ENCODE data around the gene ADSS2.
"Not testable (repeated sequence)": the region's sequence is repeated elsewhere in the genome, so short reads cannot be mapped to it uniquely, and the experiment has no call there.

The ADSS2 gene

DNA sequence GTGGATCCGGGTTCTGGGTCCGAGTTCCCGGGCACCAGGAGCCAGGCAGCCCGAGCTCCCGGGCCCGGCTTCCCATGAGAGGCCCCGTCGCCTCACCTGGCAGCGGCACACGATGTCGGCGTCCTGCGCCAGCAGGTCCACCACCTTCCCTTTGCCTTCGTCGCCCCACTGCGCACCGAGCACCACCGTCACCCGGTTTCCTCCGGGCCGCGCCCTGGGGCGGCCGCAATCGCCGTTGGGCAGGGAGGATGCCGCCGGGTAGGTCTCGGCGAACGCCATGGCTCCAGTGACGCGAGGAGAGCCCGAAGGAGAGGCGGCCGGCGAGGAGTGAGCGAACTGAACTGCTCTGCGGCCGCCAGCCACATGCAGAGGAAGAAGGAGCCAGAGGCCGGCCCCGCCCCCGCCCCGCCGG lies at the start of gene ADSS2:
Gene ADSS2, minus strand, starts transcription at position 371 of the 412 bp plus-strand sequence. Its CDS starts 92 bp downstream, at position 279.
- no peak for DNase-seq

DNA sequence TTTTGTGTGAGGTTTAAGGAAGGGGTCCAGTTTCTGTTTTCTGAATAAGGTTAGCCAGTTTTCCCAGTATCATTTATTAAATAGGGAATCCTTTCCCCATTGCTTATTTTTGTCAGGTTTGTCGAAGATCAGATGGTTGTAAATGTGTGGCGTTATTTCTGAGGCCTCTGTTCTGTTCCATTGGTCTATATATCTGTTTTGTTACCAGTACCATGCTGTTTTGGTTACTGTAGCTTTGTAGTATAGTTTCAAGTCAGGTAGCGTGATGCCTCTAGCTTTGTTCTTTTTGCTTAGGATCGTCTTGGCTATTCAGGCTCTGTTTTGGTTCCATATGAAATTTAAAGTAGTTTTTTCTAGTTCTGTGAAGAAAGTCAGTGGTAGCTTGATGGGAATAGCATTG lies 48.8 kb upstream of the ADSS2 start:
- DNase-seq = not testable (repeated sequence)

DNA sequence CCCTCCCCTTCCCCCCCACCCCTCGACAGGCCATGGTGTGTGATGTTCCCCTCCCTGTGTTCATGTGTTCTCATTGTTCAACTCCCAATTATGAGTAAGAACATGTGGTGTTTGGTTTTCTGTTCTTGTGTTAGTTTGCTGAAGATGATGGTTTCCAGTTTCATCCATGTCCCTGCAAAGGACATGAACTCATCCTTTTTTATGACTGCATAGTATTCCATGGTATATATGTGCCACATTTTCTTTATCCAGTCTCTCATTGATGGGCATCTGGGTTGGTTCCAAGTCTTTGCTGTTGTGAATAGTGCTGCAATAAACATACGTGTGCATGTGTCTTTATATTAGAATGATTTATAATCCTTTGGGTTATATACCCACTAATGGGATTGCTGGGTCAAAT lies 47.8 kb upstream of the ADSS2 start:
- not testable (repeated sequence) for DNase-seq

DNA sequence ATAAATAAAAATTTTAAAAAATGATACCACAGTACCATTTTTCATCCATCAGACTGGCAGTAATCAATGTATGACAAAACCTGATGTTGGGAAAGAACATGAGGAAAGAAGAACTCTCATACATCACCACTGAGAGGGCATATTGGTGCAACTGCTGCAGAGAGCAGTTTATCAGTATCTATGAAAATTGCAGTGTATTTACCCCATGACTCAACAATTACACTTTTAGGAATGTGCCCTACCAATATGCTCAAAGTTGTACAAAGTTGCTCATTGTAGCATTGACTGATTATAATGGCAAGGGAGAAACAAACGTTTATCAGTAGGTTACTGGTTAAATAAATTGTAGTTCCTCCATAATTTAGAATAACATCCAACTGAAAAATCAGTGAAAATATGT lies 46.1 kb upstream of the ADSS2 start:
- DNase-seq = no peak

DNA sequence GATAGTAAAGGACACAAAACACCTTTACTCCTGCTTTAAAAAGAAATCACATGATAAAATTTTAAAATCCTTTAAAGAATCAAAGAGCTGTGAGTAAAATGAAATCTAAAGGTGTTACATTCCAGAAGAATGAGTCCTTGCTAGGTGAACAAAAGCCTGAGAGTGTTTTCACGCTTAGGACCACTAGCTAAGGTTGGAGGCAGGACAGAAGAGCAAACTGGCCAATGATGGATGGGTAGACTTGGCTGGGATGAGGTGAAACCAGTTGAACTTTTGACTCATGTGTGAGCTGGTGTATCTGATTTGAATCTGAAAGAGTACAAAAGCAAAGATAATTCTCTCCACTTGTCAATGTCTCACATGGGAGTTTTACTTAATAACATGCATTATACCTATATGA lies 44.5 kb upstream of the ADSS2 start:
- DNase-seq = no peak

DNA sequence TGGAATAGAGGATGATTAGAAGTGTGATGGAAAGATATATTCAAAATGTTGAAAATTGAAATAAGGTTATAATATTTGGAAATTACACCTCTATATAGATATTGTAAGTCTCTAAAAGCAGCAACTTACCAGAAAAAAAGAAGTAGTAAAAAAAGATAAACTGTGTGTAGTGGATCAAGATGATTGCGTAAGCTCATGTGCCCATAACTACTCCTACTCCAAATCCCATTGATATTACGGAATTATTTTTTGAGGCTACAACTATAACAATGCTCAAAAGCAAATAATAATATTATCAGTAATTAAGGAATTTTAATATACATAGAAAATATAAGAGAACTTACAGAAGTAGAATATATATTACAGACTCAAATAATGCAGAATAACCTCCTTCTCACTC lies 42.9 kb upstream of the ADSS2 start:
- no peak for DNase-seq

DNA sequence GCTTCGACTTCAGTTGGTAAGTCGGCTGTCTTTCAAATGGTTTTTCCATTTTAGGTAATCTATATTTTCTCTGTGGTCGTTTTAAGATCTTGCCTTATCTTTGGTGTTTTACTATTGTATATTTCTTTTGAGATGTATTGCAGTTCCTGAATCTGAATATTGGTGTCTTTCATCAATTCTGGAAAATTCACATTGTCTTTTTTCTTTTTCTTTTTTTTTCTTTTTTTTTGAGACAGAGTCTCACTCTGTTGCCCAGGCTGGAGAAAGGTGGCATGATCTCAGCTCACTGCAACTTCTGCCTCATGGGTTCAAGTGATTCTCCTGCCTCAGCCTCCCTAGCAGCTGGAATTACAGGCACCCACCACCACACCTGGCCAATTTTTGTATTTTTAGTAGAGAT lies 33.3 kb upstream of the ADSS2 start:
- not testable (repeated sequence) for DNase-seq

DNA sequence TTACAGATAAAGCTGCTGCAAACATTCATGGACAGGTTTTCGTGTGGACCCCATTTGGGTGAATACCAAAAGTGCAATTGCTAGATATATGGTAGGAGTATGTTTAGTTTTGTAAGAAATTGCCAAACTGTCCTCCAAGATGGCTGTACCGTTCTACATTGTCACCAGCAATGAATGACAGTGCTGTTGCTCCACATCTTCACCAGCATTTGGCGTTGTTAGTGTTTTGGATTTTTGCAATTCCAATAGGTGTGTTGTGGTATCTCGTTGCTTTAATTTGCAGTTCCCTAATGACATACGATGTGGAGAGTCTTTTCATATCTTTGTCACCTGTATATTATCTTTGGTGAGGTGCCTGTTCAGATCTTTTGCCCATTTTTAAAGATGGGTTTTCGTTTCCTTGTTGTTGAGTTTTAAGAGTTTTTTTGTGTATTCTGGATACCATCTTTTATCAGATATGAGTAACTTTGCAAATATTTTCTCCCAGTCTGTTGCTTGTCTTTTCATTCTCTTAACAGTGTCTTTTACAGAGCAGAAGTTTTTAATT lies 21.4 kb upstream of the ADSS2 start:
- DNase-seq = no peak

DNA sequence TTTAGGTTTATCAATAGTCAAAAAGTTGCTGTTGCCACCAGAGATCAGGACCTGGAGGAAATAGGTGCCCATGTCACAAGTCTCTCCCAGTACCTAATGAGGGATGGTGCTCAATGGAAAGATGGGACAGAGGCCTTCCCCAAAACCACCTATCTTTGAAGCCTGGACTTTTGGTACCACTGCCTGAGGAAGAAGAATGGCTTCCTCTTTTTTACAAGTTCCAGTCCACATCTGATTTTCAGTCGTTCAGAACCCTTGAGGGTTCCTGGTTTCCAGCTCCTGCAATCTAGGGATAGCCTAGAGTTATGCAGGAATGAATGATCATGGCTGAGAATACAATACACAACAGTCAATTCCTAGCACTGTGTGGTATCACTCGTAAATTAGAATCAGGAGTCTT lies 15.0 kb upstream of the ADSS2 start:
- DNase-seq = no peak

DNA sequence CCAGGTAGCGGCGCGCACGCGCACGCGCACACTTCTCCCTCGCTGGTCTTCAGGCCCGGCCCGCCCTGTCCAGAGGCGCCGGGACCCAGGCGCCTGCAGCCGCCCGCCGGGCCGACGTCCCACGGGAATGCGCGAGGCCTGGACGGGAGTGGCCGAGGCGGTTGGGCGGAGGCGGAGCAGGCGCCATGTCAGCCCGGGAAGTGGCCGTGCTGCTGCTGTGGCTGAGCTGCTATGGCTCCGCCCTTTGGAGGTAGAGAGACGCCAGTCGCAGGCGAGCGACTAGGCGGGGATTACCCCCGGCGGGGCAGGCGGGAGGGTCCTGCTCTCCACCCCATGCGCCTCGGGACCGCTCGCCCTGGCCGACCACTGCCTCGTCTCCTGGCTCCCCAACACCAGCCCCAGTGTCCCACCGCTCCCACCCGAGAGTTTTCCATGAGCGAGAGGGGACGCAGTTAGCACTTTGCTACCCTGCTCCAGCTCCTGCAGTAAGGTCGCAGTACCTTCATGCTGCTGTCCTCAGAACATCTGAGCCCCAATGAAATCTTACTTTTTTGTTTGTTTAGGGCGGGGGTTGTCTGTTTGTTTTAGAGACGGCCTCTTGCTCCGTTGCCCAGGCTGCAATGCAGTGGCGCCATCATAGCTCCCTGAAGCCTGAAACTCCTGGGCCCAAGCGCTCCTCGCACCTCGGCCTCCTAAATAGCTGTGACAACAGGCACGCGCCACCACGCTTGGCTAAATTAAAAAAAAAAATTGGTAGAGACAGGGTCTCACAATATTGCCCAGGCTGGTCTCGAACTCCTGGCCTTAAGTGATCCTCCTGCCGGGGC lies 9.7 kb upstream of the ADSS2 start, which contains the start of gene CATSPERE:
Gene CATSPERE, plus strand, starts transcription at position 29 of the 827 bp plus-strand sequence. Its CDS starts 157 bp downstream, at position 186.
- peak in 1 of 2 experiments; percentile 65 for DNase-seq

DNA sequence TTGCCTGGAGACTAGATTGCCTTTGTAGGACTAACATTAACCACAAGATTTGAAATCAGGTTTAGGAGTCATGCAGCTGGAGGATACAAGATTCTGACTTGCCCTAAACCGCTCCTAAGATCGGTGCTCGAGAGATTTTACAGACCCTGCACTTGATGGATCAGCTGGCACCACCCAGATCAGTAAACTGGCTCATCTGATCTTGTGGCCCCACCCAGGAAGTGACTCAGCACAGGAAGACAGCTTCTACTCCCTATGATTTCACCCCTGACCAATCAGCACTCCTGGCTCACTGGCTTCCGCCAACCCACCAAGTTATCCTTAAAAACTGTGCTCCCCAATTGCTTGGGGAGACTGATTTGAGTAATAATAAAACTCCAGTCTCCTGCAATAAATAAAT lies 8.5 kb upstream of the ADSS2 start:
- DNase-seq = no peak

DNA sequence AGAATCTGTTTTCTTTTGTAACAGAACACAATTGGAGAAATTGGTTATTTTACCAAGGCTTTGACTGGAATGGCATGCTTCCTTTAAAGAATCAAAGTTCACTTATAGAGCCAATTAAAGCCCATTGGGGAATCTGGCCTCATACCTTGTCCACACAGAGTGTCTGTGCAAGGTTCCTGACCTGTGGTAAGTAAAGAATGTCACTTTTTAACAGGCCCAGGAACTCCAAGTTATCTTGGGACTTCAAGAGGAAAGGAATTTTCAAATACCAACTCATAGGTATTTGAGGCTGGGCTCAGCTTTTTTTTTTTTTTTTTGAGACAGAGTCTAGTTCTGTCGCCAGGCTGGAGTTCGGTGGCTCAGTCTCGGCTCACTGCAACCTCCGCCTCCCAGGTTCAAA lies 7.1 kb upstream of the ADSS2 start:
- no peak for DNase-seq

DNA sequence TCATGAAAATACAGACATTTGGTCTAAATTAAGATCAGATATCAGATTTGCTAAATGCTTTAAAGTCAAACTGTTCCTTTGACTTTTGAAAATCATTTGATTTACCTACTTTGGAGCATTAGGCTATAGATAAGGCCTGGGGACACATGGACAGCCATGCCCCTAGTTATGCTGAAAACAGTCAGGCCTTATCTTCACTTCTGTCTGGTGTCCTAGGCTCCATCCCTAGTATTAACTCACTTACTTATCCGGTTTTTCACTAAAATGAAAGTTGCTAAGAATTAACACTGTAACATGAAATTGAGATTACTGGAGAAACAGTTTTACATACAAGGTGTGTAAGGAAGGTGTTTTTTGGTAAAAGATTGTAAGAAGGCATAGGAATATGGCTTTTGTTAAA lies 4.9 kb upstream of the ADSS2 start:
- no peak for DNase-seq

DNA sequence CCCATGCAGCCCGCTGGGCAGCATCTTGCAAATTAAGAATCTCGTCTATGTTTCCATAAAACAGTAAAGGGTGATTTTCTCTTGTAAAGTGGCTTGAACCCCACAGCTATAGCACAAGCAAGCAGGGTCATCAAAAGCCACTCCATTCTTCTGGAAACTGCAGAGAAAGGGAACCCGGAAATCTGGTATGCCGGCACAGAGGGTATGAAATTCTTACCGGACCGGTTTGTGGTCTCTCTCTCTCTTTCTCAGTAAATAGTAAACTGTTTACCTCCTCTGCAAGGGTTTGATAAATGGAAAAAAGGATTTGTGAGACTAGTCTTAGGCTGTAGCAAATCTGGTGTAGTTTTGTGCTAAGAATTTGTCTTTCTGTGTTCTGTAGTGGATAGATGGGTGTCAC lies 2.7 kb upstream of the ADSS2 start:
- DNase-seq = no peak

DNA sequence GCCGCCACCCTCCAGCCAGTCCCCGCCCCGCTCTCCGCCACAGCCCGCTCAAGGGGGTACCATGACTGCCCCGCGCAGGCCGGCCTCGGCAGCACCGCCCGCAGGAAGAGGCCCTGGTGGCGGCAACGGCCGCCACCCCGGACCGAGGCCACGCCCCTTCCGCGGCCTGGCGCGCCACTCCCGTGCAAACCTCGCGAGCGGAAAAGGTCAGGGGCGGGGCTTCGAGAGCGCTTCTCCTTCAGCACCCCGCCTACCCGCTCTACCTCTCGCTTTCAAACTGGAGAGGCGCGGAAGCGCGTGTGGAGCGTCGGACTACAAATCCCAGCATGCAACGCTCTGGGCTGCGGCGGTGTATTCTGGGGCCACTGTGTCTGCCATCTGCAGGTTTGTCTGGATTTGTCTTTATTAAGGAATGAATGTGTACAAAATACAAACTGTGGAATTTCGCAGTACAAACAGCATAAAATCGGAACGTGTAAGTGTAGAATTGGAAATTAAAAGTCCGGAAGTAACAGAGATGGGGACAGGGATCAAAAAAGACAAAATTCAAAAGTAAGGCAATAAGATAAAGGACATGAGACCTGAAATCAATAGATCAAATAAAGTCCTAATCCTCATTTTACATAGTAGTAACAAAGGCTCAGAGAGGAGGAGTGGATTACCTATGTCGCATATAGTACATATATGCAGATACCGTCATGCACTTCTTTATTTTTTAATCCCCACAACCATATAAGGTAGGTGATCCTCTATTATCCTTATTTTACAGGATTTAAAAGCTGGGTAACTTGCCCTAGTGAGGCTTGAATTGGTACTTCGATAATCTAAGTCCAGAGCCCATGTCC lies 464 bp upstream of the ADSS2 start:
- peak; percentile 98 to 100 for DNase-seq

DNA sequence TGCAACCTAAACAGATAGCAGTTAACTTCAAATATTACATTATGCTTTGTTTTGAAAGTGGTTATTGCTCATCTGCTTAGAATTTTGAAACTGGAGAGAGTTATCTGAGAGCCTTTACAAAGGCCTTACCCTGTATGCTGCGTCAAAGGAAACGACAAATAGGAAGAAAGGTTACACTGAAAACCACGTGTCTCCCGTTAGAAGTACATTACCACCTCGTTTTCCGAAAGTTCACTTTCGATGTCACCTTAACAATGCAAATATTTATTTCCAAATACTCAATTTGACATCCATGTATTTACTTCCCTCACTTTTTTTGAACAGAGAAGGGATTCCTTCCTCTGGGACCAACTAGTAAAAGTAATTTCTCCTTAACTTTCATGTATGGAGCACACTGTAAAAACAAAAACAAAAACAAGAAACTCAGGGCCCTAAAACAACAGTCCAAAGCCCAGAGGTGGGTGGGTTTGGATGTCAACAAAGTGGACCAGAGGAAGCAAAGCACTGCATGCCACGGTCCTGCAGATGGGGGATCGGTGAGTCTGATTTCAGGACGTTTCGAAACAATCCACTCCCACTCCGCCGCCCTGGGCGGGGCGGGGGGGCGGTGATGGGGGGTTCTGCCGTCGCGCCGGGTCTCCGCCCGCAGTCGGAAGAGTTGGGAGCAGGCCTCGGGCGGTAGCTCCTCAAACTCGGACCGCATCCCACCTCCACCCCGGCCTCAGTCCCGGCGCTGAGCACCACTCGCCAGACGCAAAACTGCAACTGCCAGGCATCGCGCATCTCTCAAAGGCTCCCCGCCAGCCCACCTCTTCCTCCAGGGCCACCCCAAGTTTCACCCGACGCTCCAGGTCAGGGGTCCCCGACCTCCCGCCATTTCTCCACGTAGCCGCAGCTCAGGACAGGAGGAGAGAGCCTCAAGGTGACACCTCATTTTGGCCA lies 841 bp downstream of the ADSS2 start:
- peak; percentile 6 to 32 for DNase-seq

DNA sequence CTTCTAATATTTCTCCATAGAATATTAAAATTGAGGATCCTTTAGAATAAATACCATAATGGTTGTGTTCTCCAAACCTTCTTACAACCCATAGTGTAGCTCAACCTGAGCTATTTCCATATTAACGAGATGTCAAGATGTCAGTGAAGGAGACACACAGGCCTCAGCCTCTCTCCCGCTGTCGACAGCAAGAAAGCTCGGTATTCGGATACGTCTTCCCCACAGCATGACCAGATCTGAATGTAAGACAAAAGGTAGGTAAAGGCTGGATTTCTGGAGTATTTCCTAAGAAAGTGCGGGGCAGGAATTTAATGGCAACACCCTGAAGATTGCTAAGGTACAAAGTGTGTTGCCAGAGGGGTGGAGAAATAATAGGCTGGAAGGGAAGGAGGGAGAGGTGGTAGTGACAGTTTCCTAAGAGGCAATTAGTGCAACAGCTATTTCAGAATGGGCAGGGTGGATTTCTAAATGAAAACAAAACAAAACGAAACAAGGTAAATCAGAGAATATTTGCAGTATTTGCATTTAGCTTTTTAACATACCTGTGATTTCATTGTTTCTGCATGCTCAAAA lies 1.7 kb downstream of the ADSS2 start:
- no peak for DNase-seq

DNA sequence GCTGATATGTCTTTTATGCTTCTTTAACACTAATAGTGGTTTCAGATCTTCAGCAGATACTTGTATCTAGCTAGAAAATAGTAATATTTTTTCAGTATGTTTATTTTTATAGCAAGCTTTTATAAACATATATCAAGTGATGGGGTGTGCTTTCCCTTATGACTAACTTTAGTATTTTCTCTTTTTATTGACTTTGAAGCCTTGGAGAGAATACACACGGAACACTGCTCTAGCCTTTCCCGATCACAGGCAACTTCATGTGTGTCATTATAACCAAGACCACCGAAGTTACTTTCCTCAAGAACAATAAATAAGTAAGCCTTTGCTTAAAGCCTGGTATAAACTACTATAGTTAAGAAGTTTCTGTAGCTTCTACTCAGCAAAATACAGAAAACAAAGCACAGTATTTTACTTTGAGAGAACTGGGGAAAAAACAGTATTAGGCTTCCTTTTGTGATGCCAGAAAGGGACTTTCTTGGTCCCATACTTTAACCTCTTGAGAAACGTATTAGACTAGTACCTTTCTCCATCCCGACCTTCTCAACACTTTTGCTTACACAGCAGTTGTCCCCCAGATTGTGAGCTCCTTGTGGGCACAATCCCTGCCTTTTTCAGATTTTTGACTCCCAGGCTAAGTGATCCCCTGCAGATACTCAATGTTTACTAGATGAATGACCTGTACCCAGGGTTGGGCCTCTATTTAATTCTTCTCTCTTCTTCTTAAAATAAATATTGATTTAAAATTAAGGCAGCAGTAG lies 3.3 kb downstream of the ADSS2 start:
- DNase-seq = no peak

DNA sequence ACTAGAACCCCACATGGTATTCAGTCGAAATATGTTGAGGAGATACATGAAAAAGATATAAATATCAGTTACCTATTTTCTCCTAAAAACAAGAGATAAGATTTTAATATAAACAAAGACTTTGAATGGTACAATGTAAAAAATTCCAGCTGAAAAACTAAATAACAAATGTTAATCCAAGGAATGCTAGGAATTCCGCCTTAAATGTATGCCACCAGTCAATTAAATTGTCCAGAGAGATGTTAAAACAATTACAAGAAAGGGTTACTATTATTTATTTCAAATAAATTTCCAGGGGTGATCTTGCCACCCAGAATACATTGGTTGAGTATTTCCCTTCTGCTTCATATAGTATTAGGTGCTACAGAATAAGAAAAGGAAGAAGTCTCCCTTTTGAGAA lies 4.2 kb downstream of the ADSS2 start:
- no peak for DNase-seq

DNA sequence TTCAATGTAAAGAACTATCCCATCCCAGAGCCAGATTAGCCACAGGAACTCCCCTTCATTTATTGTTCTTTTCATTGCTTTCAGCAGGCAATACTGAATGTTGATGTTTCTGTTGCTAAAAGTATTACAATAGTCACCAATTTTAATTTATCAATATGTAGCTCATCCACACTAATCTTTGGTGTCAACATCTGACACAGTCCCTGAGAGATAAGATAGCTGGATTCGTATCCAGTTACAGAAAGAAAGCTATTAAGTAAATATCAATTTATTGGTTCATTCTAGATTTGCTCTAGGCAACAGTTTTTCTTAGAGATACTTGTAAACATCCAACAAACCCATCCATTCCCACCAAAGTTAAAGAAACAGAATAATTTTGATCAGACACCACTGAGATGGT lies 4.7 kb downstream of the ADSS2 start:
- no peak for DNase-seq

Data from NCI-H446 (cell line).